DOHH2 (cell line): ENCODE results near the gene LAT.

Experiments
- H3F3A ChIP-seq: fragments of 200-600 bp; sonication (generic), shearing (Covaris generic); 2 replicates; pipeline ENCODE4 v1.6.0; 2016; ENCODE audit warnings: antibody characterized with exemption, mild to moderate bottlenecking; ENCODE audit not compliant: control insufficient read depth, insufficient read depth
- H3K27ac ChIP-seq: fragments of 200-600 bp; sonication (generic); 2 replicates; pipeline ENCODE4 v1.5.1; 2014; ENCODE audit warnings: low read depth, mild to moderate bottlenecking, low read length, moderate library complexity
- H3K27me3 ChIP-seq: fragments of 200-600 bp; sonication (generic); 2 replicates; pipeline ENCODE4 v1.6.1; 2014; ENCODE audit warnings: mild to moderate bottlenecking, low read length, mixed read lengths; ENCODE audit not compliant: control insufficient read depth
- H3K36me3 ChIP-seq: fragments of 200-600 bp; sonication (generic); 2 replicates; pipeline ENCODE4 v1.6.1; 2014; ENCODE audit warnings: mild to moderate bottlenecking, low read length, moderate library complexity, mixed read lengths; ENCODE audit not compliant: control insufficient read depth
- H3K4me1 ChIP-seq: fragments of 200-600 bp; sonication (generic); 2 replicates; pipeline ENCODE4 v1.6.1; 2014; ENCODE audit warnings: mild to moderate bottlenecking, low read length, mixed read lengths; ENCODE audit not compliant: control insufficient read depth
- H3K4me2 ChIP-seq: fragments of 200-600 bp; sonication (generic); 2 replicates; pipeline ENCODE4 v1.6.0; 2014; ENCODE audit warnings: mild to moderate bottlenecking, low read length, moderate library complexity
- H3K4me3 ChIP-seq: fragments of 200-600 bp; sonication (generic); 2 replicates; pipeline ENCODE4 v1.5.1; 2014; ENCODE audit warnings: mild to moderate bottlenecking, low read length, mixed read lengths
- H3K79me2 ChIP-seq: fragments of 200-600 bp; sonication (generic); 2 replicates; pipeline ENCODE4 v1.6.1; 2014; ENCODE audit warnings: mild to moderate bottlenecking, low read length, mixed read lengths; ENCODE audit not compliant: control insufficient read depth
- H3K9me2 ChIP-seq: fragments of 200-600 bp; sonication (generic); replicated peaks from 2 replicates; pipeline ENCODE4 v1.6.1; 2014; ENCODE audit warnings: mild to moderate bottlenecking, low read length, mixed read lengths; ENCODE audit not compliant: control insufficient read depth
- H3K9me3 ChIP-seq: fragments of 200-600 bp; sonication (generic); 2 replicates; pipeline ENCODE4 v1.6.1; 2014; ENCODE audit warnings: antibody characterized with exemption, low read length, mixed read lengths; ENCODE audit not compliant: control insufficient read depth, insufficient read depth
- H4K20me1 ChIP-seq: fragments of 200-600 bp; sonication (generic); 2 replicates; pipeline ENCODE4 v1.6.0; 2014; ENCODE audit warnings: low read depth, mild to moderate bottlenecking, antibody characterized with exemption, low read length, moderate library complexity; ENCODE audit not compliant: control insufficient read depth, insufficient read depth
- CTCF ChIP-seq: fragments of 200-600 bp; sonication (generic); IDR thresholded peaks from one replicate; pipeline ENCODE4 v1.5.1; 2014; ENCODE audit warnings: antibody characterized with exemption, mild to moderate bottlenecking, low read depth, low read length; ENCODE audit not compliant: poor library complexity, severe bottlenecking
- EZH2phosphoT487 ChIP-seq: fragments of 200-600 bp; sonication (generic); IDR thresholded peaks from 2 replicates; pipeline ENCODE4 v1.6.1; 2017; ENCODE audit warnings: borderline replicate concordance, mild to moderate bottlenecking, antibody characterized with exemption, low read length, moderate library complexity, mixed read lengths

LAT gene

GRCh38 chr16:29007730-29008593 lies 23.1 kb downstream of the LAT start:
- Histone ChIP-seq H4K20me1 (no peaks in the 10 kb centered on the region), H3K9me3 (no peaks in the 10 kb centered on the region), H3K4me1 (0 out of 2 replicates have a peak, but pooled peaks cover 3% of the 10 kb centered on the region), H3K27ac (no peak overlapping the region), H3K79me2 (no peaks in the 10 kb centered on the region), H3F3A (no peaks in the 10 kb centered on the region), H3K27me3 (0 out of 2 replicates have a peak, but pooled peaks cover 2% of the 10 kb centered on the region), H3K9me2 (no peaks in the 10 kb centered on the region), H3K4me3 (no peak overlapping the region), H3K4me2 (no peak overlapping the region), H3K36me3 (no peaks in the 10 kb centered on the region)
- no peak for TF ChIP-seq EZH2phosphoT487
- no peak for TF ChIP-seq CTCF

DNA sequence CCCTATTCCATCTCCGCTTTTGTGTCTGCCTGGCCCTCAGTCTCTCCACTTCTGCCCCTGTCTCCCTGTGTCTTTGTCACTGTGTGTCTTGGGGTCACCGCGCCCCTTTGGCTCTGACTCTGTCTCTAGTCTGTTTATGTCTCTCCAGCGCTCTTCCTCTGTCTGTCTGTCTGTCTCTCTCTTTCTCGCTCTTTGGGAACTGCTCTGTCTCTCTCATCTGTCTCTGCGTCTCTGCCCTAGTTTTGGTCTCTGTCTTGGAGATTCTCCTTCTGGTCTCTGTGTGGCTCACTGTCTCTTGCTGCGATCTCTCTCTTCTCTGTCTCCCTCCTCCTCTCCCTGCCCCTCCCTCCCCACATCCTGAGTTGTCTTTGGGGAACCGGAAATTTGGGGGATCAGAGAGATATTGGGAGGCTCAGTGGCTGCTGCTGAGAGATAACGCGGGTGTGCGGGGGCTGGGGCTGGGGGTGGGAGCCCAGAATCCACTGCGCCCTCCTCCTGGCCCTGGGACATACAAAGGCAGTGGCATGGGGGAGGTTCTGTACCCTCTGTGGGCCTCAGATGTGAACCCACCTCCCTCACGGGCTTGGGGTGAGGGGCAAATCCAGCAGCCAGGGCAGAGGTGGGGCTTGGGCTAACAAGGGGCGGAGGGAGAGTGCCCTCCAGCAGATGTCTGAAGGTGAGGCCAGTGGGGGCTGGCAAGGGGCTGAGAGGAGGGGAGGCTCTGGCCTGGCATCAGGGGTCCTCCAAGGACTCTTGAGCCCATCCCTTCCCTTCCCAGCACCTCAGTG lies 24.4 kb downstream of the LAT start:
- Histone ChIP-seq H3K9me2 (no peaks in the 10 kb centered on the region), H3F3A (no peaks in the 10 kb centered on the region), H3K36me3 (no peaks in the 10 kb centered on the region), H3K27me3 (0 out of 2 replicates have a peak, but pooled peaks cover 2% of the 10 kb centered on the region), H3K4me3 (no peak overlapping the region), H4K20me1 (no peaks in the 10 kb centered on the region), H3K27ac (no peak overlapping the region), H3K9me3 (no peaks in the 10 kb centered on the region), H3K4me1 (0 out of 2 replicates have a peak, but pooled peaks cover 3% of the 10 kb centered on the region), H3K79me2 (no peaks in the 10 kb centered on the region), H3K4me2 (no peak overlapping the region)
- TF ChIP-seq CTCF: no peak

DNA sequence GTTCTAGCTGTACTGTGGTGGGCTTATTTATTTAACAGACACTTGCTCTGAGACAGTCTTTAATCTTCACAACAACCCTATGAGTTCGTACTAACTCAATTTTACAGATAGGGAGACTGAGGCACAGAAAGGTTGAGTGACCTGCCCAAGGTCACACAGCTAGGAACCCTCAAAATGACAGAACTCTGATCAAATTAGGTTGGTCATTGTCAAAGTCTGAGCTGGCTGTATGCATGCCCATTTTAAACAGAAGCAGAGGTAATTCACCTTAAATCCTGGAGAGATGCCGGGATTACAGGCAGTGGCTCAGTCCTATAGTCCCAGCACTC lies 24.9 kb downstream of the LAT start:
- Histone ChIP-seq H3K4me3 (no peak overlapping the region), H3K4me2 (no peak overlapping the region), H4K20me1 (no peaks in the 10 kb centered on the region), H3K9me3 (no peaks in the 10 kb centered on the region), H3K4me1 (0 out of 2 replicates have a peak, but pooled peaks cover 3% of the 10 kb centered on the region), H3K27me3 (0 out of 2 replicates have a peak, but pooled peaks cover 2% of the 10 kb centered on the region), H3K9me2 (no peaks in the 10 kb centered on the region), H3K79me2 (no peaks in the 10 kb centered on the region), H3K27ac (no peak overlapping the region), H3F3A (no peaks in the 10 kb centered on the region), H3K36me3 (no peaks in the 10 kb centered on the region)
- TF ChIP-seq EZH2phosphoT487 (no peak), CTCF (no peak)
